OCI-LY1 (cell line): ENCODE results near the gene PRKCH.

ENCODE experiments used
- H2AFZ ChIP-seq: fragments of 200-600 bp; sonication (generic), shearing (Covaris generic); 2 replicates; pipeline ENCODE4 v1.6.0; 2014; ENCODE audit warnings: antibody characterized with exemption, mild to moderate bottlenecking, low read length
- H3F3A ChIP-seq: fragments of 200-600 bp; sonication (generic), shearing (Covaris generic); 2 replicates; pipeline ENCODE4 v1.6.0; 2014; ENCODE audit warnings: mild to moderate bottlenecking, antibody characterized with exemption, low read length, moderate library complexity; ENCODE audit not compliant: insufficient read depth
- H3K27ac ChIP-seq: fragments of 200-600 bp; sonication (generic); 2 replicates; pipeline ENCODE4 v1.5.1; 2014; ENCODE audit warnings: low read length, mixed run types, mild to moderate bottlenecking, low read depth; ENCODE audit not compliant: poor library complexity, severe bottlenecking
- H3K27me3 ChIP-seq: fragments of 200-600 bp; sonication (generic); 2 replicates; pipeline ENCODE4 v1.6.0; 2014; ENCODE audit warnings: antibody characterized with exemption, mild to moderate bottlenecking, low read length, moderate library complexity; ENCODE audit not compliant: insufficient read depth
- H3K36me3 ChIP-seq: fragments of 200-600 bp; sonication (generic); 2 replicates; pipeline ENCODE4 v1.6.1; 2014; ENCODE audit warnings: mild to moderate bottlenecking, antibody characterized with exemption, low read length, moderate library complexity, mixed read lengths; ENCODE audit not compliant: insufficient read depth
- H3K4me1 ChIP-seq: fragments of 200-600 bp; sonication (generic); 2 replicates; pipeline ENCODE4 v1.5.1; 2014; ENCODE audit warnings: mild to moderate bottlenecking, low read length, moderate library complexity; ENCODE audit not compliant: insufficient read depth, severe bottlenecking
- H3K4me2 ChIP-seq: fragments of 200-600 bp; sonication (generic), shearing (Covaris generic); 2 replicates; pipeline ENCODE4 v1.6.1; 2014; ENCODE audit warnings: low read length
- H3K4me3 ChIP-seq: fragments of 200-600 bp; sonication (generic); 2 replicates; pipeline ENCODE4 v1.5.1; 2014; ENCODE audit warnings: low read length, low read depth, mild to moderate bottlenecking, mixed read lengths; ENCODE audit not compliant: poor library complexity, severe bottlenecking
- H3K79me2 ChIP-seq: fragments of 200-600 bp; shearing (Covaris generic); 2 replicates; pipeline ENCODE4 v1.6.1; 2016; ENCODE audit warnings: mixed run types, low read length, mixed read lengths; ENCODE audit not compliant: insufficient read depth
- H3K9ac ChIP-seq: fragments of 200-600 bp; sonication (generic), shearing (Covaris generic); 2 replicates; pipeline ENCODE4 v1.6.1; 2014; ENCODE audit warnings: mild to moderate bottlenecking, low read length, mixed read lengths
- H3K9me2 ChIP-seq: fragments of 200-600 bp; sonication (generic), shearing (Covaris generic); 2 replicates; pipeline ENCODE4 v1.6.1; 2014; ENCODE audit warnings: low read depth, mild to moderate bottlenecking, low read length, mixed read lengths
- H3K9me3 ChIP-seq: fragments of 200-600 bp; shearing (Covaris generic); 2 replicates; pipeline ENCODE4 v1.6.1; 2014; ENCODE audit warnings: low read length, mixed read lengths
- H4K20me1 ChIP-seq: fragments of 200-600 bp; sonication (generic), shearing (Covaris generic); 2 replicates; pipeline ENCODE4 v1.6.0; 2016; ENCODE audit warnings: mild to moderate bottlenecking, low read length; ENCODE audit not compliant: insufficient read depth
- EZH2 ChIP-seq: fragments of 200-600 bp; sonication (generic), shearing (Covaris generic); IDR thresholded peaks from 2 replicates; pipeline ENCODE4 v1.8.0; 2017; ENCODE audit warnings: borderline replicate concordance, mixed run types, mild to moderate bottlenecking, antibody characterized with exemption, low read length, moderate library complexity, mixed read lengths
- TF ChIP-seq, protein P1 (sequence below): fragments of 200-600 bp; sonication (generic), shearing (Covaris generic); IDR thresholded peaks from 2 replicates; pipeline ENCODE4 v1.5.1; 2017; ENCODE audit warnings: mild to moderate bottlenecking, antibody characterized with exemption, low read length, moderate library complexity, mixed read lengths

The PRKCH gene

DNA sequence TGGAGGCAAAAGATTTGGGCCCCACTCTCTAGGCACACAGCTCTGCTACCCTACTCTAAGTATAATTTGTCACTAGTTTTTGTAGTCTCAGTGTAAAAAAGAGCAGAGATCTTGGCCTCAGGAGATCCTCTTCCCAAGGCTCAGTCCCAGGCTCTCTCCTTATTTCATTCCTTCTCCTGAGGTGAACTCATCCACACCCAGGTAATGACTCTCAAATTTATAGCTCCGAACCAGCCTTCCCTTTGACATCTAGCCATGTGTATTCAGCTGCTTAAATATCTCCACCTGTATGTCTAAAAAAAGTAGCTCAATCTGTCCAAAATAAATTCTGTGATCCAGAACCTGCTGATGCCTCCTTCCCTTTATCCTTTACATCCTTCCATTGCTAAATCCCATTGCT is 200.4 kb downstream of the PRKCH start:
- no peaks in the 10 kb centered on the region for H4K20me1 ChIP-seq
- TF ChIP-seq, protein P1, sequence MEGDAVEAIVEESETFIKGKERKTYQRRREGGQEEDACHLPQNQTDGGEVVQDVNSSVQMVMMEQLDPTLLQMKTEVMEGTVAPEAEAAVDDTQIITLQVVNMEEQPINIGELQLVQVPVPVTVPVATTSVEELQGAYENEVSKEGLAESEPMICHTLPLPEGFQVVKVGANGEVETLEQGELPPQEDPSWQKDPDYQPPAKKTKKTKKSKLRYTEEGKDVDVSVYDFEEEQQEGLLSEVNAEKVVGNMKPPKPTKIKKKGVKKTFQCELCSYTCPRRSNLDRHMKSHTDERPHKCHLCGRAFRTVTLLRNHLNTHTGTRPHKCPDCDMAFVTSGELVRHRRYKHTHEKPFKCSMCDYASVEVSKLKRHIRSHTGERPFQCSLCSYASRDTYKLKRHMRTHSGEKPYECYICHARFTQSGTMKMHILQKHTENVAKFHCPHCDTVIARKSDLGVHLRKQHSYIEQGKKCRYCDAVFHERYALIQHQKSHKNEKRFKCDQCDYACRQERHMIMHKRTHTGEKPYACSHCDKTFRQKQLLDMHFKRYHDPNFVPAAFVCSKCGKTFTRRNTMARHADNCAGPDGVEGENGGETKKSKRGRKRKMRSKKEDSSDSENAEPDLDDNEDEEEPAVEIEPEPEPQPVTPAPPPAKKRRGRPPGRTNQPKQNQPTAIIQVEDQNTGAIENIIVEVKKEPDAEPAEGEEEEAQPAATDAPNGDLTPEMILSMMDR, result no peak
- no peak for TF ChIP-seq EZH2
- no peak overlapping the region for H2AFZ ChIP-seq
- H3K4me3 ChIP-seq, result no peak overlapping the region
- H3K9me3 ChIP-seq, result no peaks in the 10 kb centered on the region
- H3K9ac ChIP-seq, result no peak overlapping the region
- H3K36me3 ChIP-seq, result no peaks in the 10 kb centered on the region
- no peak overlapping the region for H3K27ac ChIP-seq
- H3K4me2 ChIP-seq, result no peak overlapping the region
- peaks cover 9% of the 10 kb centered on the region for H3K4me1 ChIP-seq
- no peaks in the 10 kb centered on the region for H3K27me3 ChIP-seq
- no peaks in the 10 kb centered on the region for H3F3A ChIP-seq
- H3K79me2 ChIP-seq, result no peaks in the 10 kb centered on the region
- no peaks in the 10 kb centered on the region for H3K9me2 ChIP-seq

DNA sequence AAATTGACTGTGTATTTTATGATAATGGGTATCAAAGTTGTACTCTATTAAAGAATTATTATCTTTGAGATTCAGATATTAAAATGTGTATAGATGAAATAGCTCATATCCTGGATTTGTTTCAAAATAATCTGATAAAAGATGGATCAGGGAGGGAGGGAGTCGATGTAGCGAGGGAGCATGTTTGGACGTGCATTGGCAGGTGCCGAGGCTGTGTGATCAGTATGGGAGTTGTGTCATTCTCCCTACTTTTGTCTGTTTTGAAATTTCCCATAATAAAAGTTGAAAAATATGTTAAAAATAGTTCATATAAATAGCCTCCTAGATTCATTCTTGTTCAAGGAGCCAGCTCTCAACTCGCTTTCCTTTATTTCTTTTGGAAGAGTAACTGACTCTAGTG is 202.4 kb downstream of the PRKCH start:
- no peak overlapping the region for H3K27ac ChIP-seq
- H3K9ac ChIP-seq, result no peak overlapping the region
- no peaks in the 10 kb centered on the region for H3F3A ChIP-seq
- H3K79me2 ChIP-seq, result no peaks in the 10 kb centered on the region
- no peak overlapping the region for H2AFZ ChIP-seq
- H3K9me3 ChIP-seq, result no peaks in the 10 kb centered on the region
- TF ChIP-seq EZH2, result no peak
- TF ChIP-seq, protein P1, result no peak
- H3K36me3 ChIP-seq, result no peaks in the 10 kb centered on the region
- no peaks in the 10 kb centered on the region for H3K27me3 ChIP-seq
- no peak overlapping the region for H3K4me3 ChIP-seq
- no peaks in the 10 kb centered on the region for H3K9me2 ChIP-seq
- peaks cover 3% of the 10 kb centered on the region for H3K4me1 ChIP-seq
- no peaks in the 10 kb centered on the region for H4K20me1 ChIP-seq
- H3K4me2 ChIP-seq, result no peak overlapping the region

DNA sequence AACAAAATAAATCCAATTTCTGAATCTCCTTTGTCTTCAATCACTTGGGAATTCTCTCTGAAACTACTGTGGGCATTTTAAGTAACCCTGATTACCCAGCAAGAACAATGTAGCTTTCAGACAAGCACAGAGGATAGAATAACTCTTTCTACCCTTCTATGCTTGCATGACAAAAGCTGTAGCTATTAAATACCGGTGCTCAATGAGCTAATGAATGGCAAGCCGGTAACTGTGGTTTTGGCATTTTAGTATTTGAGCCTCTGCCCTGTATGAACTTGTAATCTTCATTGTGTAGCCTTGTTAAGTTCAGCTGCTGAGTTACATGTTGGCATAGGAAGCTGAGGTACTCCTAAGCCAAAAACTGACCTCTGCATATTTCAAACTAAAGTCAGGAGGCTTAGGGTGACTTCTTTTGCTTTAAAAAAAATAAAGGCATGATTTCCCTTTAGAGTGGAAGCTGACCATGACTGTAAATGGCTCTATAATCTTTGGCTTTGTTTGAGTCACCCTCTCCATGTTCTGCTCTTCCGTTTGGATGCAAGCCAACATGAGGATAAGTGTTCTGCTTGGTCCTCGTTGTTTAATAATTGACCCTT is 202.9 kb downstream of the PRKCH start:
- Histone ChIP-seq H3K9me3 (no peaks in the 10 kb centered on the region), H3F3A (no peaks in the 10 kb centered on the region), H3K9me2 (no peaks in the 10 kb centered on the region), H3K4me2 (no peak overlapping the region), H3K27me3 (no peaks in the 10 kb centered on the region), H3K79me2 (no peaks in the 10 kb centered on the region), H2AFZ (no peak overlapping the region), H4K20me1 (no peaks in the 10 kb centered on the region), H3K4me1 (peaks cover 4% of the 10 kb centered on the region), H3K36me3 (no peaks in the 10 kb centered on the region), H3K4me3 (no peak overlapping the region), H3K9ac (no peak overlapping the region), H3K27ac (no peak overlapping the region)
- TF ChIP-seq EZH2, result no peak
- TF ChIP-seq, protein P1, result no peak
